HG03066 (cell line): Measurements from ENCODE around the gene AP2A1.

Source experiments
- ATAC-seq: cut with Tn5 transposase; IDR thresholded peaks from one replicate; pipeline ENCODE4 v1.9.1; 2021; ENCODE audit warnings: low read depth; ENCODE audit not compliant: unreplicated experiment

AP2A1 gene

GRCh38 chr19:49791776-49792445 lies 25.1 kb downstream of the AP2A1 start:
- ATAC-seq, result no peak

GRCh38 chr19:49792829-49793560 lies 26.2 kb downstream of the AP2A1 start:
- ATAC-seq, result no peak

GRCh38 chr19:49793561-49793840 lies 26.7 kb downstream of the AP2A1 start:
- no peak for ATAC-seq

- no peak for ATAC-seq
These were observed 28.8 kb downstream of the AP2A1 start for GRCh38 chr19:49795615-49796014.

GRCh38 chr19:49798574-49798973 lies 31.8 kb downstream of the AP2A1 start:
- ATAC-seq, result no peak

GRCh38 chr19:49799271-49799797 lies 32.5 kb downstream of the AP2A1 start:
- ATAC-seq, result no peak

GRCh38 chr19:49799798-49800376 lies 33.1 kb downstream of the AP2A1 start:
- ATAC-seq, result no peak

- no peak for ATAC-seq
These were observed 34.0 kb downstream of the AP2A1 start for GRCh38 chr19:49800771-49801170.

- no peak for ATAC-seq
These were observed 34.6 kb downstream of the AP2A1 start for GRCh38 chr19:49801401-49801888.

GRCh38 chr19:49801966-49802661 lies 35.3 kb downstream of the AP2A1 start:
- no peak for ATAC-seq

- ATAC-seq, result no peak
These were observed 36.2 kb downstream of the AP2A1 start for GRCh38 chr19:49802836-49803528.

GRCh38 chr19:49803529-49803856 lies 36.7 kb downstream of the AP2A1 start:
- no peak for ATAC-seq

- ATAC-seq, result no peak
These were observed 39.2 kb downstream of the AP2A1 start for GRCh38 chr19:49805822-49806619.

GRCh38 chr19:49806620-49806959 lies 39.8 kb downstream of the AP2A1 start:
- ATAC-seq, result no peak

GRCh38 chr19:49807058-49807903 lies 40.5 kb downstream of the AP2A1 start:
- ATAC-seq, result no peak

- no peak for ATAC-seq
These were observed 41.3 kb downstream of the AP2A1 start for GRCh38 chr19:49807904-49808675.

GRCh38 chr19:49808711-49809159 lies 41.9 kb downstream of the AP2A1 start:
- ATAC-seq, result no peak
